ENCODE measurements around the gene GPHN.

GRCh38 chr14:67199016-67199415 is 691.1 kb downstream of the GPHN start:
- TF ChIP-seq CTCF (conservative IDR thresholded peaks at IDR 0.05 in 1 of 2, IDR thresholded peaks at IDR 0.05 in 1 of 2; ENCODE audit: extremely low read depth in 1 of 2, insufficient read depth in 1 of 2, low read depth in 1 of 2, low read length in 2 of 2) (no peak), EZH2 (IDR thresholded peaks at IDR 0.05; ENCODE audit: borderline replicate concordance, low read length) (no peak)

Measured in mammary epithelial cell (primary cell).